AG04450 (cell line): ENCODE measurements around the gene PIP5KL1. TPM values are rescaled to one million over a fixed set of nuclear protein-coding genes. Genes with fewer than 3 reads are reported as not detected.
A peak's percentile ranks its signal among the peaks of the same experiment; 100 is the strongest.

Experiments
- CTCF ChIA-PET: fragments of 300-600, 350-600 bp; formaldehyde crosslinking; extraction: SDS; loops from one replicate; lab custom pipeline; 2022; ENCODE audit warnings: antibody characterized with exemption, inconsistent platforms; lab: Charles Lee
- POLR2A ChIA-PET: fragments of 350-600 bp; formaldehyde crosslinking; extraction: SDS; loops from one replicate; lab custom pipeline; 2021; ENCODE audit warnings: antibody characterized with exemption, inconsistent platforms; lab: Yijun Ruan, JAX
- DNase-seq: peaks from one replicate; pipeline ENCODE4 v3.0.0-alpha.2; 2011; ENCODE audit warnings: low read depth, low spot score
- H3K27ac ChIP-seq: one replicate; pipeline ENCODE4 v1.5.1; 2012; ENCODE audit warnings: low read depth, low read length, control low read depth
- H3K27me3 ChIP-seq: one replicate; pipeline ENCODE4 v1.6.0; 2012; ENCODE audit warnings: low read length; ENCODE audit not compliant: control insufficient read depth, insufficient read depth
- H3K4me3 ChIP-seq: 2 replicates; pipeline ENCODE4 v1.5.1; 2011; ENCODE audit warnings: mild to moderate bottlenecking, low read depth, low read length, control low read depth
- H3K9me3 ChIP-seq: 2 replicates; pipeline ENCODE4 v1.5.1; 2012; ENCODE audit warnings: low read length; ENCODE audit not compliant: control insufficient read depth, insufficient read depth
- polyA plus RNA-seq: library from polyadenylated mRNA; depleted of rRNA; stranded (reverse); fragments of >200 nt; gene quantifications from 2 replicates; pipeline ENCODE4 v1.2.3, GENCODE V29; 2011
- TF ChIP-seq, protein P1 (sequence below): IDR thresholded peaks from 2 replicates; pipeline ENCODE4 v1.5.1; 2011; ENCODE audit warnings: low read depth, low read length, control low read depth, inconsistent platforms

PIP5KL1 gene
- polyA plus RNA-seq, 1 experiment: 1.2 TPM

GRCh38 chr9:127938298-127938690, 7.7 kb upstream of the PIP5KL1 start:
- Histone ChIP-seq H3K27me3 (no peaks in the 10 kb centered on the region), H3K9me3 (no peaks in the 10 kb centered on the region; the same call in 1 of the 2 replicates), H3K4me3 (no peak overlapping the region), H3K27ac (no peak overlapping the region)
- ChIA-PET POLR2A (no interaction called here), CTCF (interaction anchor here (0.8 kb wide), 1 partner anchor 179 kb away, joined by 3 read pairs; no protein-coding TSS in a partner anchor)
- TF ChIP-seq, protein P1, sequence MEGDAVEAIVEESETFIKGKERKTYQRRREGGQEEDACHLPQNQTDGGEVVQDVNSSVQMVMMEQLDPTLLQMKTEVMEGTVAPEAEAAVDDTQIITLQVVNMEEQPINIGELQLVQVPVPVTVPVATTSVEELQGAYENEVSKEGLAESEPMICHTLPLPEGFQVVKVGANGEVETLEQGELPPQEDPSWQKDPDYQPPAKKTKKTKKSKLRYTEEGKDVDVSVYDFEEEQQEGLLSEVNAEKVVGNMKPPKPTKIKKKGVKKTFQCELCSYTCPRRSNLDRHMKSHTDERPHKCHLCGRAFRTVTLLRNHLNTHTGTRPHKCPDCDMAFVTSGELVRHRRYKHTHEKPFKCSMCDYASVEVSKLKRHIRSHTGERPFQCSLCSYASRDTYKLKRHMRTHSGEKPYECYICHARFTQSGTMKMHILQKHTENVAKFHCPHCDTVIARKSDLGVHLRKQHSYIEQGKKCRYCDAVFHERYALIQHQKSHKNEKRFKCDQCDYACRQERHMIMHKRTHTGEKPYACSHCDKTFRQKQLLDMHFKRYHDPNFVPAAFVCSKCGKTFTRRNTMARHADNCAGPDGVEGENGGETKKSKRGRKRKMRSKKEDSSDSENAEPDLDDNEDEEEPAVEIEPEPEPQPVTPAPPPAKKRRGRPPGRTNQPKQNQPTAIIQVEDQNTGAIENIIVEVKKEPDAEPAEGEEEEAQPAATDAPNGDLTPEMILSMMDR: no peak
- no peak for DNase-seq

- Histone ChIP-seq H3K4me3 (peak within 1 kb of the TSS; percentile 96), H3K27ac (peak within 1 kb of the TSS; percentile 22), H3K9me3 (no peaks in the 10 kb centered on the region; the same call in 1 of the 2 replicates), H3K27me3 (no peaks in the 10 kb centered on the region)
- TF ChIP-seq, protein P1: no peak
- CTCF ChIA-PET: no interaction called here
- POLR2A ChIA-PET: interaction anchor here (0.9 kb wide), 1 partner anchor 160 kb away, joined by 5 read pairs; no protein-coding TSS in a partner anchor
- no peak for DNase-seq
Measured at GRCh38 chr9:127937388-127938297, 7.1 kb upstream of the PIP5KL1 start, which contains the start of gene DPM2. TSS of gene DPM2 (minus strand) at chr9:127937854. CDS start at chr9:127937820, 34 bp downstream.

- CTCF ChIA-PET: no interaction called here
- Histone ChIP-seq H3K9me3 (no peaks in the 10 kb centered on the region; the same call in 1 of the 2 replicates), H3K27me3 (no peaks in the 10 kb centered on the region), H3K4me3 (peak overlapping the region; percentile 96), H3K27ac (peak overlapping the region; percentile 22)
- POLR2A ChIA-PET: interaction anchor here (0.9 kb wide), 1 partner anchor 161 kb away, joined by 5 read pairs; no protein-coding TSS in a partner anchor
- TF ChIP-seq, protein P1: no peak
- no peak for DNase-seq
Measured at GRCh38 chr9:127937056-127937387, 6.4 kb upstream of the PIP5KL1 start.

DNA sequence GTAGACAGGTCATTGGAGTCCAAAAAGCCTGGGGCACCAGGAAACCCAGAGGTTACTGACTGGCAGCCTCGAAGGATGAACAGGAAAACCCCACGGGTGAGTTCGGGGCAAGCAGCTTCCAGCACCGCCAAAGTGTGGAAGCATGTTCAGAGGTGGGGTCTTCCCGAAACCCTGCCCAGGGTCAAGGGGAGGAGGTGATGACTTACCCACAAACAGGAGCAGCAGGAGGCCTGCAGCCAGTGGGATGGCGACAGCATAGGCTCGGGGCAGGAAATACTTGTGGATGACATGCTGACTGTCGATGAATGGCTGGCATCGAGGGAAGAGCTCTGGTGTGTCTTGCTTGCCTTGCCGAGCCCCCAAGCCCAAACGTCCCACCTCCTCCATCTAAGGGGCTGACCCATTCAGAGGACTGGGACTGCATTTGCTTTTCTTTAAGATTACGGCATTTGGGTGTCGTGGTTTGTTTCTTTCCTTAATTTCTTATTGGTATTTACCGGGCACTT, 5.8 kb upstream of the PIP5KL1 start:
- Histone ChIP-seq H3K27ac (no peak overlapping the region), H3K9me3 (no peaks in the 10 kb centered on the region; the same call in 1 of the 2 replicates), H3K4me3 (peak overlapping the region; percentile 96), H3K27me3 (no peaks in the 10 kb centered on the region)
- ChIA-PET POLR2A (no interaction called here), CTCF (no interaction called here)
- DNase-seq: no peak
- TF ChIP-seq, protein P1: no peak
